Measurements from ENCODE around the gene JPH3.

JPH3 gene

GRCh38 chr16:87602001-87602775 lies at the start of gene JPH3:
Gene JPH3, plus strand, starts transcription at chr16:87602508. Its CDS starts 639 bp downstream, at chr16:87603147.
- DNase-seq (ENCODE audit: low spot score) = no peak

- DNase-seq (ENCODE audit: low spot score) = no peak
These were observed 49.3 kb upstream of the JPH3 start for GRCh38 chr16:87552772-87553573.

GRCh38 chr16:87554754-87555427 lies 47.4 kb upstream of the JPH3 start:
- DNase-seq (ENCODE audit: low spot score) = no peak

- DNase-seq (ENCODE audit: low spot score) = no peak
These were observed 46.7 kb upstream of the JPH3 start for GRCh38 chr16:87555647-87556046.

- DNase-seq (ENCODE audit: low spot score) = no peak
These were observed 45.3 kb upstream of the JPH3 start for GRCh38 chr16:87556941-87557459.

- DNase-seq (ENCODE audit: low spot score) = no peak
These were observed 43.6 kb upstream of the JPH3 start for GRCh38 chr16:87558682-87559081.

- DNase-seq (ENCODE audit: low spot score) = no peak
These were observed 42.4 kb upstream of the JPH3 start for GRCh38 chr16:87559945-87560344.

GRCh38 chr16:87560428-87561199 lies 41.7 kb upstream of the JPH3 start:
- DNase-seq (ENCODE audit: low spot score) = no peak

- no peak for DNase-seq (ENCODE audit: low spot score)
These were observed 40.9 kb upstream of the JPH3 start for GRCh38 chr16:87561200-87562105.

- no peak for DNase-seq (ENCODE audit: low spot score)
These were observed 40.1 kb upstream of the JPH3 start for GRCh38 chr16:87562201-87562600.

- DNase-seq (ENCODE audit: low spot score) = no peak
These were observed 39.3 kb upstream of the JPH3 start for GRCh38 chr16:87563022-87563421.

GRCh38 chr16:87563714-87564523 lies 38.4 kb upstream of the JPH3 start:
- DNase-seq (ENCODE audit: low spot score) = no peak

- DNase-seq (ENCODE audit: low spot score) = no peak
These were observed 37.9 kb upstream of the JPH3 start for GRCh38 chr16:87564524-87564778.

- DNase-seq (ENCODE audit: low spot score) = no peak
These were observed 32.4 kb upstream of the JPH3 start for GRCh38 chr16:87569601-87570571.

GRCh38 chr16:87570572-87570937 lies 31.8 kb upstream of the JPH3 start:
- DNase-seq (ENCODE audit: low spot score) = no peak

- no peak for DNase-seq (ENCODE audit: low spot score)
These were observed 31.1 kb upstream of the JPH3 start for GRCh38 chr16:87570938-87571867.

GRCh38 chr16:87571868-87572244 lies 30.5 kb upstream of the JPH3 start:
- DNase-seq (ENCODE audit: low spot score) = no peak

GRCh38 chr16:87572959-87573358 lies 29.3 kb upstream of the JPH3 start:
- DNase-seq (ENCODE audit: low spot score) = no peak
